ENCODE measurements around the gene VTN.
A peak's percentile ranks its signal among the peaks of the same experiment; 100 is the strongest.

The VTN gene

DNA sequence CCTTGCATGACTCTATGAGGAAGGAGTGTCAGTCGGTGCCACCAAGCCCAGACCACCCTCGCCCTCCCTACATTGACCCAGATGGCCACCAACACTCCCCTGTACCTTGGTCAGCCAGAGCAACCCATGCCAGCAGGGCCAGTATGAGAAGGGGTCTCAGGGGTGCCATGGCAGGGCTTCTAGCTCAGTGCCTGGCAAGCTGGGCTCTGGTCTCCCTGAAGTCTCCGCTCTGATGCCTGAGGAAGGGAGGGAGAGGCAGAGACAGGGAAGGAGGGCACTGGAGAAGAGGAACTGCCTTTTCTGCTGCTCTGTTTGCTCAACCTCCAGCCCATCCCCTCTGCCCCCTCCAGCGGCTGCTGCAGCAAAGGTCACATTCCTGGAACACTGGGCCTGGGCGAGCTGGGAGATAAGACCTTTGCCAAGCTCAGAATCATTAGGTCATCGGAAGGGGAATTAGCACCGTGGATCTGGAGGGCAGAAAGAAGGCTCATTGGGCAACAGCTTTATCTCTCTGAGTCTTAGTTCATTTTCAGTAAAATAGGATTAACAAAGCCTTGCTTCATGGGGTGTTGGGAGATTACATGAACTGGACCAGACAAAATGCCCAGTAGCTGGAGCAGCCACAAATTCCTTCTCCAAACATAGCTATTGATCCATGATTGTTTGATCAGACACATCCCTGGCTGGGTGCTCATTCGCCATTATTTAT, at the start of gene VTN:
Gene VTN, minus strand, starts transcription at position 273 of the 709 bp plus-strand sequence. Its CDS starts 104 bp downstream, at position 169.
- H3K4me1 ChIP-seq (ENCODE audit: control insufficient read depth, insufficient read depth, low read length) = peaks cover 14% of the 10 kb centered on the region
- H3K4me3 ChIP-seq (ENCODE audit: low read depth, low read length) = peak within 1 kb of the TSS; percentile 49
- peaks cover 35% of the 10 kb centered on the region for H3K27me3 ChIP-seq (ENCODE audit: control insufficient read depth, insufficient read depth, low read length)
- H3K9me3 ChIP-seq (ENCODE audit: control insufficient read depth, insufficient read depth, low read depth, low read length) = no peaks in the 10 kb centered on the region
- peak within 1 kb of the TSS; percentile 55 for H3K9ac ChIP-seq (ENCODE audit: low read length)
- H3K27ac ChIP-seq (ENCODE audit: low read depth, low read length) = no peak within 1 kb of the TSS; the same call in 1 of the 2 replicates
- H3K36me3 ChIP-seq (ENCODE audit: control insufficient read depth, insufficient read depth, low read length) = peaks cover 2% of the 10 kb centered on the region; the same call in 1 of the 2 replicates

GRCh38 chr17:28416703-28417311, 46.7 kb upstream of the VTN start:
- Histone ChIP-seq H3K4me3 (ENCODE audit: low read depth, low read length) (no peak overlapping the region), H3K27me3 (ENCODE audit: control insufficient read depth, insufficient read depth, low read length) (peaks cover 31% of the 10 kb centered on the region), H3K27ac (ENCODE audit: low read depth, low read length) (no peak overlapping the region)

DNA sequence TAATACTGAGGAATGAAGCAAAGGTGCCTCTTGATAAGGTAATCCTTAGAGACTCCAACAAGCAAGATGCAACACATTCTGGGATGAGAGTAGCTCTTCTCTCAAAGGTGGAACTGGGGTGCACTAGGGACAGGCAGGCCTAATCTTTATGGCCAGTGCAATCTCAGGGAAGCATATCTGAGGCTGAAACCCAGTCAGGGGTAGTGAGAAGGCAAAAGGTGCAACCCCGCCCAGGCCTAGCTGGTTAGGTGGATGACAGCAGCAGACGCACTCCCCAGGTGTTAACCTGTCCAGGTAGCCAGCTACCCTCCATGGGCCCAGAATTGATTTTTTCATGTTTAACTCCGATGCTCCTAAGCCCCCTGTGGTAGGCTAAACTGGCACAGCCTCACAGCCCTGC, 45.8 kb upstream of the VTN start:
- Histone ChIP-seq H3K9me3 (ENCODE audit: control insufficient read depth, insufficient read depth, low read depth, low read length) (no peaks in the 10 kb centered on the region), H3K4me3 (ENCODE audit: low read depth, low read length) (no peak overlapping the region), H3K36me3 (ENCODE audit: control insufficient read depth, insufficient read depth, low read length) (no peaks in the 10 kb centered on the region), H3K27me3 (ENCODE audit: control insufficient read depth, insufficient read depth, low read length) (peaks cover 33% of the 10 kb centered on the region), H3K9ac (ENCODE audit: low read length) (no peak overlapping the region), H3K4me1 (ENCODE audit: control insufficient read depth, insufficient read depth, low read length) (peaks cover 20% of the 10 kb centered on the region), H3K27ac (ENCODE audit: low read depth, low read length) (no peak overlapping the region)

More at GRCh38 chr17:28416703-28417311, 46.7 kb upstream of the VTN start:
- Histone ChIP-seq H3K4me1 (ENCODE audit: control insufficient read depth, insufficient read depth, low read length) (peaks cover 13% of the 10 kb centered on the region), H3K9me3 (ENCODE audit: control insufficient read depth, insufficient read depth, low read depth, low read length) (no peaks in the 10 kb centered on the region), H3K36me3 (ENCODE audit: control insufficient read depth, insufficient read depth, low read length) (no peaks in the 10 kb centered on the region), H3K9ac (ENCODE audit: low read length) (no peak overlapping the region)

DNA sequence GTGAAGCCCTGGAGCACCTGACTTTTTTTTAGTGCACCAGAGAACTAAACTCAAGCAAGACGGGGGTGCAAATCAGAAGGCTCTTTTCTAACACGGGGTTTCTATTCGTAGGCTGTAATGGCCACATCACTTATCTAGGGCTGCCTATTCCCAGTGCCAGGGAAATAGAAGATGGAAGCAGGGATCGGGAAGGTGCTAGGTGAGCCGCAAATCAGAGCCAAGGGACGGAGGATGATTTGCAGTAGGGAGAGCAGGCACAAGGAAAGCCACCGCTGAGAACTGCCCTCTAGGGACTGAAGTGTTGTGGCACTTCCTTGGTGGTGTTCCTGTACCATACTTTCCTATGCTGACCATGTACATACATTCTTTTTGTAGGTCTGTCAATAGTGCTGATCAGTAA, 43.7 kb upstream of the VTN start:
- Histone ChIP-seq H3K4me3 (ENCODE audit: low read depth, low read length) (no peak overlapping the region), H3K9ac (ENCODE audit: low read length) (no peak overlapping the region), H3K36me3 (ENCODE audit: control insufficient read depth, insufficient read depth, low read length) (no peaks in the 10 kb centered on the region), H3K27me3 (ENCODE audit: control insufficient read depth, insufficient read depth, low read length) (peaks cover 35% of the 10 kb centered on the region), H3K27ac (ENCODE audit: low read depth, low read length) (no peak overlapping the region), H3K9me3 (ENCODE audit: control insufficient read depth, insufficient read depth, low read depth, low read length) (no peaks in the 10 kb centered on the region), H3K4me1 (ENCODE audit: control insufficient read depth, insufficient read depth, low read length) (peaks cover 23% of the 10 kb centered on the region)

DNA sequence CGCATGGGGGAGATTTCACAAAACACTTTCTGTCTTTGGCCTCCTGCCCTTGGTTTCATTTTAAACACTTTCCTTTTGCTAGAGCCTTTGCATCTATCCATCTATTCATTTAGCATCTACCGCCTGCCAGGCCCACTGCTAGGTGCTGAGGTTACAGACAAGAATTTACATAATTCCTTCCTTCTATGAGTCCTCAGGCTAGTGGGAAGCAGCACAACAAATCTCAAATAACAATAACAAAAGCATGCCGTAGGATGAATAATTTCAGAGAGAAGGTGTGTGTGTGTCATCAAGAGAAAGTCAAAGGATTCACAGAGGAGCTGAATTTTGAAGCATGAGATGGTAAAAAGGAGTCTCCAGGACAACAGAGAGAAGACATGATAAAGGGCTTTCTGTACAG, 42.0 kb upstream of the VTN start:
- H3K4me1 ChIP-seq (ENCODE audit: control insufficient read depth, insufficient read depth, low read length) = peaks cover 40% of the 10 kb centered on the region
- no peak overlapping the region for H3K27ac ChIP-seq (ENCODE audit: low read depth, low read length)
- no peak overlapping the region for H3K4me3 ChIP-seq (ENCODE audit: low read depth, low read length)
- H3K9me3 ChIP-seq (ENCODE audit: control insufficient read depth, insufficient read depth, low read depth, low read length) = no peaks in the 10 kb centered on the region
- no peaks in the 10 kb centered on the region for H3K36me3 ChIP-seq (ENCODE audit: control insufficient read depth, insufficient read depth, low read length)
- no peak overlapping the region for H3K9ac ChIP-seq (ENCODE audit: low read length)
- H3K27me3 ChIP-seq (ENCODE audit: control insufficient read depth, insufficient read depth, low read length) = peaks cover 30% of the 10 kb centered on the region

- H3K9me3 ChIP-seq (ENCODE audit: control insufficient read depth, insufficient read depth, low read depth, low read length) = no peaks in the 10 kb centered on the region
- peak overlapping the region; percentile 3 for H3K9ac ChIP-seq (ENCODE audit: low read length)
- H3K36me3 ChIP-seq (ENCODE audit: control insufficient read depth, insufficient read depth, low read length) = no peaks in the 10 kb centered on the region
- H3K27me3 ChIP-seq (ENCODE audit: control insufficient read depth, insufficient read depth, low read length) = peaks cover 27% of the 10 kb centered on the region
- H3K4me3 ChIP-seq (ENCODE audit: low read depth, low read length) = peak overlapping the region; percentile 7; the same call in 1 of the 2 replicates
- H3K4me1 ChIP-seq (ENCODE audit: control insufficient read depth, insufficient read depth, low read length) = peaks cover 62% of the 10 kb centered on the region
- H3K27ac ChIP-seq (ENCODE audit: low read depth, low read length) = no peak overlapping the region
These were observed 37.8 kb upstream of the VTN start for GRCh38 chr17:28407974-28408306.

GRCh38 chr17:28407130-28407973, 37.2 kb upstream of the VTN start:
- Histone ChIP-seq H3K27me3 (ENCODE audit: control insufficient read depth, insufficient read depth, low read length) (peaks cover 31% of the 10 kb centered on the region), H3K4me1 (ENCODE audit: control insufficient read depth, insufficient read depth, low read length) (peaks cover 66% of the 10 kb centered on the region), H3K27ac (ENCODE audit: low read depth, low read length) (no peak overlapping the region), H3K9me3 (ENCODE audit: control insufficient read depth, insufficient read depth, low read depth, low read length) (no peaks in the 10 kb centered on the region), H3K9ac (ENCODE audit: low read length) (peak overlapping the region; percentile 18), H3K36me3 (ENCODE audit: control insufficient read depth, insufficient read depth, low read length) (no peaks in the 10 kb centered on the region), H3K4me3 (ENCODE audit: low read depth, low read length) (peak overlapping the region; percentile 7; the same call in 1 of the 2 replicates)

DNA sequence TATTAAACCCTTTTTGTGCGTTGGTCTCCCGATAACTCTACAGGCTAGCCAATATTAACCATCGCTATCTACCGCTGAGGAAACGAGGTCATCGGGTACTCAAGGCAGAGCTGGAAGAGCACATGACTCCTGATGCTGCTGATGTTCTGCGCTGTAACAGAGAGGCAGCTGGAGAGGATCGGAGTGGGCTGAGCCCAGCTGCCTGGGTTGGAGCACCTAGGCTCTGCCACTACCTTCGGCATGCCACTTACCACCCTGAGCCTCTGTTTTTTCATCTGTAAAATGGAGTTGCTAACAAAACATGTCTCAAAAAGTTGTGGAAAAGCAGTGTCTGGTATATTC, 36.3 kb upstream of the VTN start:
- H3K36me3 ChIP-seq (ENCODE audit: control insufficient read depth, insufficient read depth, low read length) = no peaks in the 10 kb centered on the region
- H3K27me3 ChIP-seq (ENCODE audit: control insufficient read depth, insufficient read depth, low read length) = peaks cover 36% of the 10 kb centered on the region
- H3K9me3 ChIP-seq (ENCODE audit: control insufficient read depth, insufficient read depth, low read depth, low read length) = no peaks in the 10 kb centered on the region
- peaks cover 66% of the 10 kb centered on the region for H3K4me1 ChIP-seq (ENCODE audit: control insufficient read depth, insufficient read depth, low read length)
- H3K4me3 ChIP-seq (ENCODE audit: low read depth, low read length) = peak overlapping the region; percentile 73
- no peak overlapping the region for H3K27ac ChIP-seq (ENCODE audit: low read depth, low read length)
- peak overlapping the region; percentile 47 for H3K9ac ChIP-seq (ENCODE audit: low read length)

GRCh38 chr17:28405632-28406472, 35.7 kb upstream of the VTN start, which contains the start of gene SLC46A1:
SLC46A1 (minus strand) TSS chr17:28406212; CDS start chr17:28406114, 98 bp downstream.
- Histone ChIP-seq H3K9me3 (ENCODE audit: control insufficient read depth, insufficient read depth, low read depth, low read length) (no peaks in the 10 kb centered on the region), H3K4me1 (ENCODE audit: control insufficient read depth, insufficient read depth, low read length) (peaks cover 63% of the 10 kb centered on the region), H3K9ac (ENCODE audit: low read length) (peak within 1 kb of the TSS; percentile 67), H3K4me3 (ENCODE audit: low read depth, low read length) (peak within 1 kb of the TSS; percentile 73), H3K27ac (ENCODE audit: low read depth, low read length) (no peak within 1 kb of the TSS; the same call in 1 of the 2 replicates), H3K27me3 (ENCODE audit: control insufficient read depth, insufficient read depth, low read length) (peaks cover 38% of the 10 kb centered on the region), H3K36me3 (ENCODE audit: control insufficient read depth, insufficient read depth, low read length) (no peaks in the 10 kb centered on the region)

DNA sequence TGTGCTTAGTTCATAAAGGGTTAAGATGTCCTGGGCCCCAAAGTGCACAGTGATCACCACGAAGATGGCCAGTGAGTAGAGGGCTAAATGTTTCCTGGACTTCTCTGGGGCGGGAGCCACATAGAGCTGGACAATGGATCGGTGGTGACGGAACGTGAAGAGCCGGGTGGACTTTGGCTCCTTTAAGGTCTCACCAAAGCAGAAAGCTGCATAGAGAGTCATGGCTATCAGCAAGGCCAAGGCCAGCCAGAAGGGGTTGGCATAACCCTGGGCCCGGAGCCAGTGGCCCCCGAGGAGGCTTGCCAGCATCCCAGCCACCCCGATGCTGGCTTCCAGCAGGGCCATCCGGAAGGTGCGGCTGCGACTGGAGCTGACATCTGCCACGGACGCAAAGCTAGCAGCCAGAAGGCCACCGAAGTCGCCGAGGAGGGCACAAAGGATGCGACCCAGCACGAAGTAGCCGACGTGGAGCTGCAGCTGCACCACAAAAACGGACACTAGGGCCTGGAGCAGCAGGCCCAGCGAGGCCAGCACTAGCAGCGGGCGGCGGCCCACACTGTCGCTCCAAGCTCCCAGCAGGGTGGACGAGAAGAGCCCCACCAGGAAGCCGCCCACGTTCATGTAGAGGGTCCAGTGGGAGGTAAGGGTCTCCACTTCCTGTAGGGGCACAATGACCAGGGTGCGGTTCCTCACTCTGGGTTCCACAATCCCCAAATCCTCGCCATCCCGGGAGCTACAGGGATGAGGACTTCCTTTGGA, 34.9 kb upstream of the VTN start:
- H3K9ac ChIP-seq (ENCODE audit: low read length) = peak overlapping the region; percentile 59
- H3K36me3 ChIP-seq (ENCODE audit: control insufficient read depth, insufficient read depth, low read length) = no peaks in the 10 kb centered on the region; the same call in 1 of the 2 replicates
- H3K9me3 ChIP-seq (ENCODE audit: control insufficient read depth, insufficient read depth, low read depth, low read length) = no peaks in the 10 kb centered on the region
- H3K27ac ChIP-seq (ENCODE audit: low read depth, low read length) = no peak overlapping the region; the same call in 1 of the 2 replicates
- peaks cover 42% of the 10 kb centered on the region for H3K27me3 ChIP-seq (ENCODE audit: control insufficient read depth, insufficient read depth, low read length)
- peak overlapping the region; percentile 73 for H3K4me3 ChIP-seq (ENCODE audit: low read depth, low read length)
- peaks cover 63% of the 10 kb centered on the region for H3K4me1 ChIP-seq (ENCODE audit: control insufficient read depth, insufficient read depth, low read length)

All from HUES6 (cell line).